Islet precursor cell (in vitro differentiated cells): Measurements from ENCODE around the gene MIOS.

ENCODE experiments used
- DNase-seq: peaks from one replicate; pipeline ENCODE4 v3.0.0-alpha.2; 2018

Gene MIOS

GRCh38 chr7:7566651-7567611 is at the start of gene MIOS:
MIOS (plus strand) TSS chr7:7566884; CDS start chr7:7572476, 5,592 bp downstream.
- peak; percentile 93 for DNase-seq

DNA sequence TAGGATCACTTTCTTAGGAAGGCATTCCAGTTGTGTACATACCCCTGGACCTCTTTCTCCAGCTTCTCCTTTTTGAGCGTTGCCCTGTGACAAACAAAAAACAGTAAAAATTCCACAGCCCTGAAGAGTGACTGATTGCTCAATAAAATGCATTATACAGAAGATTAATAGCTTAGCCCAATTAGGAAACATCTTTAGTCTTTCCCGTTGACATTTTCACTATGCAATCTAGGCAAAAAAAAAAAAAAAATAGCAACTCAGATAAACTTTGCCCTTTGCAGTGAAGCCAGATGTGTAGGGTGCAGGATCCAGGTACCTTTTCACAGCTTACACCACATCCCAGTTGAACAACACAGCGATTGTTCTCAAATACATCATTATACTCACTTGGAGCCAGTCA is 48.9 kb upstream of the MIOS start:
- peak; percentile 54 for DNase-seq

DNA sequence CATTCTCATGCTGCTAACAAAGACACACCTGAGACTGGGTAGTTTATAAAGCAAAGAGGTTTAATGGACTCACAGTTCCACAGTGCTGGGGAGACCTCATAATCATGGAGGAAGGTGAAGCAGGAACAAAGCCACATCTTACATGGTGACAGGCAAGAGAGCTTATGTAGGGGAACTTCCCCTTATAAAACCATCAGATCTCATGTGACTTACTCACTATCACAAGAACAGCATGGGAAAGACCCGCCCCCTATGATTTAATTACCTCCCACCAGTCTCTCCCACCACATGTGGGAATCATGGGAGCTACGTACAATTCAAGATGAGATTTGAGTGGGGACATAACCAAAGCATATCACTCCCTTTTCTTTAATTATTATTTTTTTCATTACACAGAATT is 47.6 kb upstream of the MIOS start:
- DNase-seq, result no peak

- DNase-seq, result no peak
These were observed 47.2 kb upstream of the MIOS start for GRCh38 chr7:7519528-7519927.

DNA sequence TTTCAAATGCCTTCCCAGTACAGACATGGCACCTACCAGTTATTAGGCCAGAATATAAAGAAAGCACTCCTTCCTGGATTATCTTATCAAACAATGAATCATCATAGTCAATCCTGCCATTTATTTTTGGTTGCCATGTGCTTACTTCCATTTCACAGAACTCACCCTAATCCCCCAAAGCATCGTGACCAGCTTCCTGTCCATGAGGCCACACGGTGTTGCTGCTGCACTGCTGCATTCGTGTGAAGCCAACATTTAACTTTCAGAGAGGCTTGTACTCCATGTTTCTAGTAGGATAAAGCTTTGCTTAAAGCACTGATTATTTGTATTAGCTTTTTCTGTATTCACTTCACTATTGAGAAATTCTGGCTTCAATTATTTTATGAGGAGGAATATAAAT is 45.4 kb upstream of the MIOS start:
- DNase-seq, result no peak

- DNase-seq, result no peak
These were observed 44.3 kb upstream of the MIOS start for GRCh38 chr7:7522421-7522820.

GRCh38 chr7:7524121-7524520 is 42.6 kb upstream of the MIOS start:
- no peak for DNase-seq

DNA sequence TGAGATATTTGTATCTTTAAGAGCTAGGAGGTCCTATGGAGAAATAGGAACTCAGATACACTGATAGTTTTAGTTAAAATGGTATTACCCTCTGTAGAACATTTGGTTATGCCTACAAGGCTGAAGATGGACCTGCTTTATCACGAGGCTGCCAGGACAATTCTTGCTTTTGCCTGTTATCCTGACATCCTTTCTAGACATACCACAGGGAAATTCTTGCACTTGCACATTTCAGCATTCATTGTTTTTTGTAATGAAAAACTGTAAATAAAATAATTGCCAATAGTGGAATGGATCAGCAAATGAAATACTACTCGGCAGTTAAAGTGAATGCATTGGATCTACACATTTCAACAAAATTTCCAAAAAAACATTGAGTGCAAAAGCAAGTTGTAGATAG is 40.7 kb upstream of the MIOS start:
- no peak for DNase-seq

DNA sequence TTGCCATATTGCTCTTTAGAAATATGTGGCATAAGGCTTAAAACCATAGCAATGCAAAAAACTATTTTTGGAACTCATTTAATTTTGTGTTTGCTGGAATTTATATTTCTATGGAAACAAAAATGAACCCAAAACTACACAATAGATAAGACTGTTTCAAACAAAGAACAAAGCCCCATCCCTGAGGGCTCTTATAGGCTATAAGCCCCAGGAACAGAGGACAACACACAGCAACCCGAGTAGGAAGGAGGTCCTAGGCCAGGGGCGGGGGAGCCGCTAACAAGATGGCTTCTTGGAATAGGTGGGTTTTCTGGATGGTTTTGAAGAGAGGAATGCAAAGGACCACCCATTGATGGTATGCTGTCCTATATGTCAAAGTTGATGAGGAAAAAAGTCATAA is 39.6 kb upstream of the MIOS start:
- DNase-seq, result no peak

DNA sequence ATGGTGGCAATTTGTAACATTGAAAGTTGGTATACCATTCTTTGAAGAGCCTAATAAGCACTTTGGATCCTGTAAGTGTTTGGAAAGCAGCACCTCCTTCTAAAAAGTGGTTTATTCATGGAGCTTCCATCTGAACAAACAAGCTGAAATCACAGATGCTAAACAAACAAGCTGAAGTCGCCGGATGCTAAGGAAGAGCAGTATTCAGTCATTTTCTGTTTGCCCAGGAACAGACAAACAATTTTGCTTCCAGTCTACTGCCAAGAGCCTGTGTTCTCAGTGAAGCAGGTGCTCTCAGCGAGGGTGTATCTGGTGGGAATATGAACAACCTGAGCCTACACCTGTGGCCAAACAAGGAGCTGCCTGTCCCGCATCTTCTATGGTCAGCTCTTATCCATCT is 37.4 kb upstream of the MIOS start:
- DNase-seq, result no peak

- DNase-seq, result no peak
These were observed 32.8 kb upstream of the MIOS start for GRCh38 chr7:7533831-7534430.

GRCh38 chr7:7535691-7536090 is 31.0 kb upstream of the MIOS start, which contains the start of gene COL28A1:
COL28A1 (minus strand) TSS chr7:7535873; CDS start chr7:7532875, 2,998 bp downstream.
- no peak for DNase-seq

GRCh38 chr7:7536396-7537019 is 30.2 kb upstream of the MIOS start:
- DNase-seq, result no peak

DNA sequence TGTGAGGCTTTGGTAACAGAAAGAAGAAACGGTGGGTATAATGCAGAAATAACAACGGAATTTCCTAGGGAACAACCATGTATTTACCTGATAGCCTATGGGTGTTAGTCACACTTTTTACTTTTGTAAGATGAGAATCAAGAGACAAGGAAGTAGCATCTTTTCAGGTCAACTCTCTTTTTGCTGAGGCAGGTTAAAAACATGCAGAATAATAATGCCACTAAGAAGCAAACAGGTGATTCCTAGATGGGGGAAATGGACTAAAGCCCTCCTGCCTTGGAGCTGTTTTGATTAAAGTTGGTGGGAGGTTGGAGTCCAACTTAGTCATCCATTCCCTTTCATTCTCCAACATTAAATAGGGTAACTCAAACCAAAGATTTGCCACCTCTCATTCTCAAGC is 29.0 kb upstream of the MIOS start:
- DNase-seq, result no peak

GRCh38 chr7:7539152-7539551 is 27.5 kb upstream of the MIOS start:
- no peak for DNase-seq

- no peak for DNase-seq
These were observed 27.0 kb upstream of the MIOS start for GRCh38 chr7:7539711-7540110.

- no peak for DNase-seq
These were observed 24.3 kb upstream of the MIOS start for GRCh38 chr7:7542251-7542835.

- DNase-seq, result no peak
These were observed 18.3 kb upstream of the MIOS start for GRCh38 chr7:7548407-7548806.

DNA sequence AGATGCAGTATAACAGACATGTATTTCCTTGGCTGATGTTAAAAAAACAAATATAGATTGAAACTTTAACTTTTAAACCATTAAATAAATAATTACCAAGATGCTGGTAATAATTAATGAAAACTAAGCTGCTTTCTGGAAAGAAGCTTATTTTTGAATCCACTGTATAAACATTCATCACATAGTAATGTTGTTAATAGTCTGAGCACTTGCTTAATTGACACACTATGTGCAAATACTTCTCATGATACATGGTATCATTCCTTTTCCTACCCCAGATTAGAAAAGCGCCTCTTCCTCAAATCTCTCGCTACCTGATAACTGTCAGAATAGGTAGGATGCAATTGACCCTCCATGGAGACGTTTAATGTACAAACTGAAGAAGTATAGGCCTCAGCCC is 16.0 kb upstream of the MIOS start:
- no peak for DNase-seq

- no peak for DNase-seq
These were observed 14.5 kb upstream of the MIOS start for GRCh38 chr7:7552199-7552598.

GRCh38 chr7:7553386-7553785 is 13.3 kb upstream of the MIOS start:
- DNase-seq, result no peak

- DNase-seq, result peak; percentile 86
These were observed 12.7 kb upstream of the MIOS start for GRCh38 chr7:7554021-7554432.
